Fibroblast of lung (primary cell): ENCODE results near the gene NAALADL1. TPM values are rescaled to one million over a fixed set of nuclear protein-coding genes. Genes with fewer than 3 reads are reported as not detected.
A peak's percentile ranks its signal among the peaks of the same experiment; 100 is the strongest.
"Not testable (repeated sequence)": the region's sequence is repeated elsewhere in the genome, so short reads cannot be mapped to it uniquely, and the experiment has no call there.

ENCODE experiments used
- DNase-seq, 2 donors: peaks; one replicate each; pipeline versions ENCODE4 v3.0.0 to v3.0.0-alpha.2; 2010; ENCODE audit warnings: low read depth in 2 of 2
- H2AFZ ChIP-seq: 2 replicates; pipeline ENCODE4 v1.5.1; 2012; ENCODE audit warnings: low read length, control low read depth, inconsistent platforms
- H3K27ac ChIP-seq: 2 replicates; pipeline ENCODE4 v1.5.1; 2011; ENCODE audit warnings: low read length, control low read depth; ENCODE audit not compliant: insufficient read depth
- H3K27me3 ChIP-seq: 2 replicates; pipeline ENCODE4 v1.5.1; 2011; ENCODE audit warnings: mild to moderate bottlenecking, low read length; ENCODE audit not compliant: control insufficient read depth, insufficient read depth
- H3K36me3 ChIP-seq: 2 replicates; pipeline ENCODE4 v1.5.1; 2011; ENCODE audit warnings: low read length; ENCODE audit not compliant: control insufficient read depth, insufficient read depth
- H3K4me1 ChIP-seq: 2 replicates; pipeline ENCODE4 v1.5.1; 2011; ENCODE audit warnings: low read length; ENCODE audit not compliant: control insufficient read depth, insufficient read depth; ENCODE audit errors: extremely low read depth
- H3K4me2 ChIP-seq: 2 replicates; pipeline ENCODE4 v1.5.1; 2011; ENCODE audit warnings: low read length, control low read depth; ENCODE audit not compliant: insufficient read depth; ENCODE audit errors: extremely low read depth
- H3K4me3 ChIP-seq, 4 experiments: fragments of 200-600 bp in 1 of 4; sonication (generic) in 1 of 4; replicated peaks in 1 of 4; 2 replicates each; pipeline ENCODE4 v1.5.1; 2011 to 2016; ENCODE audit warnings: low read length in 4 of 4, low read depth in 3 of 4, mild to moderate bottlenecking in 3 of 4, control low read depth in 2 of 4, inconsistent platforms in 1 of 4, mixed read lengths in 1 of 4; ENCODE audit not compliant: insufficient read depth in 1 of 4; ENCODE audit errors: control extremely low read depth in 1 of 4
- H3K79me2 ChIP-seq: 2 replicates; pipeline ENCODE4 v1.5.1; 2012; ENCODE audit warnings: mild to moderate bottlenecking, low read length, inconsistent platforms; ENCODE audit not compliant: control insufficient read depth, insufficient read depth
- H3K9ac ChIP-seq: 2 replicates; pipeline ENCODE4 v1.5.1; 2011; ENCODE audit warnings: mild to moderate bottlenecking, low read length, control low read depth; ENCODE audit not compliant: insufficient read depth
- H3K9me3 ChIP-seq: 2 replicates; pipeline ENCODE4 v1.5.1; 2012; ENCODE audit warnings: low read depth, low read length; ENCODE audit not compliant: control insufficient read depth, insufficient read depth
- H4K20me1 ChIP-seq: 2 replicates; pipeline ENCODE4 v1.5.1; 2011; ENCODE audit warnings: low read length; ENCODE audit not compliant: control insufficient read depth, insufficient read depth; ENCODE audit errors: extremely low read depth
- CTCF ChIP-seq, 2 donors: IDR thresholded peaks in 1 of 2; conservative IDR thresholded peaks in 1 of 2; 1 replicate in 1 of 2; 2 replicates in 1 of 2; pipeline ENCODE4 v1.5.1; 2011 to 2012; ENCODE audit warnings: low read length in 2 of 2, control low read depth in 1 of 2, inconsistent platforms in 1 of 2, low read depth in 1 of 2, mild to moderate bottlenecking in 1 of 2
- EZH2 ChIP-seq: IDR thresholded peaks from 2 replicates; pipeline ENCODE4 v1.5.1; 2012; ENCODE audit warnings: low read length, control low read depth, mild to moderate bottlenecking; ENCODE audit errors: missing control alignments
- polyA plus RNA-seq, 2 donors: library from polyadenylated mRNA; depleted of rRNA in 1 of 2; stranded (reverse) in 1 of 2; unstranded in 1 of 2; fragments of >200 nt; gene quantifications; 2 replicates each; pipeline ENCODE4 v1.2.1, GENCODE V29; 2011 to 2012; ENCODE audit warnings: missing spikeins in 1 of 2
- total RNA-seq: library from RNA; depleted of rRNA; stranded (reverse); fragments of >200 nt; gene quantifications from 2 replicates; pipeline ENCODE4 v1.2.1, GENCODE V29; 2014

NAALADL1 gene
- total and polyA plus RNA-seq, 2 donors (not counting 1 experiment from before 2014, with no cell fraction given), result 14.9 to 35.5 TPM

DNA sequence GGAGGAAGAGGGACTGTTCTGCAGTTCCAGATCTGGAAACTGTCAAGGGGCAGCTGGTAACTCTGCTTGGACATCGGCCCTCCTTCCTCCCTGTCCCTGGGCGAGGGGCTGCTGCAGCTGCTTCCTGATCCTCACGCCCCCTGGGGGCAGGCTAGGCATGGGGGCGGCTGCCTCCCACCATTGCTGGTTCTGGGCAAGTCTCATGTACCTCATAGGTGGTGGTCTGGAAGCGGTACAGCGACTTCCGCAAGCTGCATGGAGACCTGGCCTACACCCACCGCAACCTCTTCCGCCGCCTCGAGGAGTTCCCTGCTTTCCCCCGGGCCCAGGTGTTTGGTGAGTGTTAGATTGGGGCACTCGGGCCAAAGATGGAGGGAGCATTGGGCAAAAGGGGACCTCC lies 26.1 kb downstream of the NAALADL1 start:
- Histone ChIP-seq H3K4me1 (peaks cover 5% of the 10 kb centered on the region), H3K79me2 (no peaks in the 10 kb centered on the region), H3K36me3 (peaks cover 2% of the 10 kb centered on the region), H3K9ac (no peak overlapping the region), H2AFZ (no peak overlapping the region), H3K9me3 (no peaks in the 10 kb centered on the region), H3K27me3 (no peaks in the 10 kb centered on the region), H4K20me1 (no peaks in the 10 kb centered on the region), H3K27ac (no peak overlapping the region), H3K4me2 (no peak overlapping the region), H3K4me3 (no peak overlapping the region)
- TF ChIP-seq EZH2 (no peak), CTCF (conservative IDR thresholded peaks at IDR 0.05 in 1 of 2, IDR thresholded peaks at IDR 0.05 in 1 of 2; ENCODE audit: low read depth in 1 of 2, low read length in 2 of 2) (no peak)
- DNase-seq, result no peak

GRCh38 chr11:65027213-65028067 lies 30.9 kb downstream of the NAALADL1 start, which contains the start of gene SNX15:
Gene SNX15, plus strand, starts transcription at chr11:65027439. Its CDS starts 99 bp downstream, at chr11:65027538.
- H3K27me3 ChIP-seq, result no peaks in the 10 kb centered on the region
- H3K9ac ChIP-seq, result peak within 1 kb of the TSS; percentile 57
- peak within 1 kb of the TSS; percentile 89 for H2AFZ ChIP-seq
- peak within 1 kb of the TSS; percentile 90 for H3K4me2 ChIP-seq
- no peaks in the 10 kb centered on the region for H3K36me3 ChIP-seq
- H3K4me1 ChIP-seq, result peaks cover 5% of the 10 kb centered on the region
- peak within 1 kb of the TSS; percentile 70 for H3K27ac ChIP-seq
- H3K79me2 ChIP-seq, result no peaks in the 10 kb centered on the region
- H4K20me1 ChIP-seq, result no peaks in the 10 kb centered on the region
- DNase-seq, result peak; percentile 97 to 98
- H3K4me3 ChIP-seq, result peak within 1 kb of the TSS; percentile 65 to 76 (median 69)
- TF ChIP-seq CTCF (conservative IDR thresholded peaks at IDR 0.05 in 1 of 2, IDR thresholded peaks at IDR 0.05 in 1 of 2; ENCODE audit: low read depth in 1 of 2, low read length in 2 of 2) (peak; percentile 58 to 62), EZH2 (no peak)
- no peaks in the 10 kb centered on the region for H3K9me3 ChIP-seq

DNA sequence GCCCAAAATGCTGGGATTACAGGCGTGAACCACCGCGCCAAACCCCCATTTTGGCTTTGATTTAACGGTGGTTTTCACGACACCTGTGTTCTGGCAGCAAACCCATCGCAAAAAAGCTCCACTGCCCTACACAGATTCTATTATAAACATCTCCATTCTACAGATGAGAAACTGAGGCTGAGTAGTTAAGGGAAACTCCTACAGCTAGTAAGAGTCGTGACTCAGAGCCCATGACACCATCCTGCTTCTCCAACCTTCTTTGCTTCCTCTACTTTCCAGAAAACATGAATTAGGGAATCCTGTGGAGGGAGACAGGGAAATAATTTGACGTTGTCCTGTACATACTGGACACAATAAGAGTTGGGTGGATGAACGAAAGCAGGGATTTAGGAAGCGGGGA lies 31.5 kb downstream of the NAALADL1 start:
- H3K4me3 ChIP-seq, result peak overlapping the region in 3 of 4 experiments; percentile 54 to 73 (median 65)
- DNase-seq, result no peak
- H3K27ac ChIP-seq, result no peak overlapping the region

GRCh38 chr11:65023502-65023901 lies 34.9 kb downstream of the NAALADL1 start:
- not testable (repeated sequence) for H3K9ac ChIP-seq, H3K4me2 ChIP-seq, H3K27ac ChIP-seq, H3K4me3 ChIP-seq, H3K79me2 ChIP-seq, H3K4me1 ChIP-seq, H3K36me3 ChIP-seq, DNase-seq, H3K9me3 ChIP-seq, H2AFZ ChIP-seq, H4K20me1 ChIP-seq, H3K27me3 ChIP-seq

More for the DNA sequence above, 31.5 kb downstream of the NAALADL1 start:
- no peaks in the 10 kb centered on the region for H3K9me3 ChIP-seq
- H4K20me1 ChIP-seq, result no peaks in the 10 kb centered on the region
- H3K4me2 ChIP-seq, result peak overlapping the region; percentile 30
- peaks cover 5% of the 10 kb centered on the region for H3K4me1 ChIP-seq
- H3K9ac ChIP-seq, result no peak overlapping the region
- peak overlapping the region; percentile 65 for H2AFZ ChIP-seq
- H3K36me3 ChIP-seq, result no peaks in the 10 kb centered on the region
- H3K79me2 ChIP-seq, result no peaks in the 10 kb centered on the region
- TF ChIP-seq CTCF (conservative IDR thresholded peaks at IDR 0.05 in 1 of 2, IDR thresholded peaks at IDR 0.05 in 1 of 2; ENCODE audit: low read depth in 1 of 2, low read length in 2 of 2), result no peak
- TF ChIP-seq EZH2, result no peak
- H3K27me3 ChIP-seq, result no peaks in the 10 kb centered on the region
